ENCODE data around the gene C16orf92. TPM values are rescaled to one million over a fixed set of nuclear protein-coding genes. Genes with fewer than 3 reads are reported as not detected.
"Not testable (repeated sequence)": the region's sequence is repeated elsewhere in the genome, so short reads cannot be mapped to it uniquely, and the experiment has no call there.

C16orf92 gene
- total RNA-seq, 2 donors from 2014 or later, result not detected

GRCh38 chr16:30030841-30031413, 7.9 kb downstream of the C16orf92 start, which contains the start of gene TLCD3B:
Gene TLCD3B (minus strand): TSS chr16:30031271. CDS start chr16:30030527, 744 bp downstream.
- H3K9me3 ChIP-seq (ENCODE audit: control insufficient read depth, low read length, poor library complexity, severe bottlenecking), result no peaks in the 10 kb centered on the region
- ATAC-seq (no peak), DNase-seq (no peak)
- Mint-ChIP-seq H3K4me1 (peaks cover 14% of the 10 kb centered on the region), H3K27me3 (peaks cover 46% of the 10 kb centered on the region), H3K27ac (no peak within 1 kb of the TSS), H3K4me3 (peak within 1 kb of the TSS; percentile 74), H3K36me3 (ENCODE audit: low read depth) (peaks cover 10% of the 10 kb centered on the region)

- Mint-ChIP-seq H3K4me3 (no peak overlapping the region), H3K27ac (no peak overlapping the region), H3K4me1 (peaks cover 14% of the 10 kb centered on the region), H3K36me3 (ENCODE audit: low read depth) (peaks cover 10% of the 10 kb centered on the region), H3K27me3 (peaks cover 43% of the 10 kb centered on the region)
- ATAC-seq (no peak), DNase-seq (no peak)
- H3K9me3 ChIP-seq (ENCODE audit: control insufficient read depth, low read length, poor library complexity, severe bottlenecking), result no peaks in the 10 kb centered on the region
Measured at GRCh38 chr16:30031477-30031918, 8.5 kb downstream of the C16orf92 start.

- peaks cover 35% of the 10 kb centered on the region for H3K27me3 Mint-ChIP-seq
- DNase-seq (peak; percentile 39 to 49 (median 43)), ATAC-seq (peak; percentile 71)
- H3K4me3 Mint-ChIP-seq, result peak overlapping the region; percentile 55
- H3K36me3 Mint-ChIP-seq (ENCODE audit: low read depth), result peaks cover 10% of the 10 kb centered on the region
- H3K9me3 ChIP-seq (ENCODE audit: control insufficient read depth, low read length, poor library complexity, severe bottlenecking), result no peaks in the 10 kb centered on the region
- H3K4me1 Mint-ChIP-seq, result peaks cover 14% of the 10 kb centered on the region
- H3K27ac Mint-ChIP-seq, result no peak overlapping the region
Measured at GRCh38 chr16:30032083-30032819, 9.3 kb downstream of the C16orf92 start.

GRCh38 chr16:30033270-30033669, 10.3 kb downstream of the C16orf92 start:
- H3K27me3 Mint-ChIP-seq, result peaks cover 25% of the 10 kb centered on the region
- H3K36me3 Mint-ChIP-seq (ENCODE audit: low read depth), result peaks cover 2% of the 10 kb centered on the region
- H3K4me1 Mint-ChIP-seq, result peaks cover 8% of the 10 kb centered on the region
- peak; percentile 24 for ATAC-seq
- no peak overlapping the region for H3K4me3 Mint-ChIP-seq
- DNase-seq, result no peak
- H3K27ac Mint-ChIP-seq, result no peak overlapping the region
- H3K9me3 ChIP-seq (ENCODE audit: control insufficient read depth, low read length, poor library complexity, severe bottlenecking), result no peaks in the 10 kb centered on the region

GRCh38 chr16:30040221-30040620, 17.2 kb downstream of the C16orf92 start:
- Mint-ChIP-seq H3K36me3 (ENCODE audit: low read depth) (peaks cover under 1% of the 10 kb centered on the region), H3K4me1 (peaks cover under 1% of the 10 kb centered on the region), H3K4me3 (peak overlapping the region; percentile 63), H3K27ac (no peak overlapping the region), H3K27me3 (peaks cover 4% of the 10 kb centered on the region)
- ATAC-seq (no peak), DNase-seq (no peak)
- no peaks in the 10 kb centered on the region for H3K9me3 ChIP-seq (ENCODE audit: control insufficient read depth, low read length, poor library complexity, severe bottlenecking)

- ATAC-seq; H3K4me1 Mint-ChIP-seq; H3K36me3 Mint-ChIP-seq (ENCODE audit: low read depth); DNase-seq; H3K27me3 Mint-ChIP-seq; H3K4me3 Mint-ChIP-seq; H3K9me3 ChIP-seq (ENCODE audit: control insufficient read depth, low read length, poor library complexity, severe bottlenecking); H3K27ac Mint-ChIP-seq: not testable (repeated sequence)
Measured at GRCh38 chr16:30040690-30041089, 17.7 kb downstream of the C16orf92 start.

- Mint-ChIP-seq H3K4me1 (peaks cover 3% of the 10 kb centered on the region), H3K36me3 (ENCODE audit: low read depth) (peaks cover 2% of the 10 kb centered on the region), H3K4me3 (no peak overlapping the region), H3K27me3 (peaks cover 4% of the 10 kb centered on the region), H3K27ac (no peak overlapping the region)
- ATAC-seq (no peak), DNase-seq (no peak)
- no peaks in the 10 kb centered on the region for H3K9me3 ChIP-seq (ENCODE audit: control insufficient read depth, low read length, poor library complexity, severe bottlenecking)
Measured at GRCh38 chr16:30041841-30042240, 18.8 kb downstream of the C16orf92 start.

DNA sequence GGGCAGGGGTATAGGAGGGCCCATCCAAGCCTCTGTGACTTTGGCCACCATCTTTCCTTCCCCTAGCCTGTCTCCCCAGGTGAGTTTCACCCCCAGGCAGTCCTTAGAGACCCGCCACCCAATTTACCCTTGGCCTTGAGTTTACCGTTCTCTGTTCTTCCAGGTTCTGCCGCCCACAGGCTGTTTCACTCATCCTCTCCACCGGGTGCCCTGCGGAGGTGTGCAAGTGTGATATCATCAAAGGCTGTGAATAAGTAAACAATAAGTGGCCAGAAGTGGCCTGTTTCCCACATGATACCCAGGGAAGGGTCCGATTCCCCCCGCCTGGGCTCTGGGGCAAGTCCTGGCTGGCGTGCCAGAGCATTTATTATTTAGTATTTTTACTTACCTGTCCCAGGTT, 23.2 kb downstream of the C16orf92 start:
- Mint-ChIP-seq H3K36me3 (ENCODE audit: low read depth) (peaks cover 2% of the 10 kb centered on the region), H3K27me3 (no peaks in the 10 kb centered on the region), H3K4me1 (peaks cover 3% of the 10 kb centered on the region), H3K4me3 (no peak overlapping the region), H3K27ac (no peak overlapping the region)
- no peaks in the 10 kb centered on the region for H3K9me3 ChIP-seq (ENCODE audit: control insufficient read depth, low read length, poor library complexity, severe bottlenecking)
- no peak for DNase-seq
- ATAC-seq, result no peak

DNA sequence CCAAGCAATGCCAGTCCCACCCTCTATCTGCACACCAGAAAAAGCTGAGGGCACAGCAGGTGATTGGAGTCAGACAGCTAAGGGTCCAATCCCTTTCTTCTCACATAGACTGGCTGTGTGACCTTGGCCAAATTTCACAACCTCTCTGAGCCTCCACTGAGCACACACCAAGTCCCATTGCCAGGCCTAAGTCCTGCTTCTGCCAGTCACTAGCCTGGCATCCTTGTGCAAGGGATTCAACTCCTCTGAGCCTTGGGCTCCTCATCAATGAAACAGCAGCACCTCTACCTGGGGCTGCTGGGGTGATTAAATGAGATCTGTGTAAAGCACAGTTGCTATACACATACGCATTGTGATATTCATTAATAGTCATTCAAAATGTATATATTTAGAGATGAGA, 23.6 kb downstream of the C16orf92 start:
- DNase-seq (no peak), ATAC-seq (no peak)
- H3K9me3 ChIP-seq (ENCODE audit: control insufficient read depth, low read length, poor library complexity, severe bottlenecking), result no peaks in the 10 kb centered on the region
- H3K4me3 Mint-ChIP-seq, result no peak overlapping the region
- H3K36me3 Mint-ChIP-seq (ENCODE audit: low read depth), result peaks cover 2% of the 10 kb centered on the region
- no peak overlapping the region for H3K27ac Mint-ChIP-seq
- peaks cover 5% of the 10 kb centered on the region for H3K4me1 Mint-ChIP-seq
- no peaks in the 10 kb centered on the region for H3K27me3 Mint-ChIP-seq

DNA sequence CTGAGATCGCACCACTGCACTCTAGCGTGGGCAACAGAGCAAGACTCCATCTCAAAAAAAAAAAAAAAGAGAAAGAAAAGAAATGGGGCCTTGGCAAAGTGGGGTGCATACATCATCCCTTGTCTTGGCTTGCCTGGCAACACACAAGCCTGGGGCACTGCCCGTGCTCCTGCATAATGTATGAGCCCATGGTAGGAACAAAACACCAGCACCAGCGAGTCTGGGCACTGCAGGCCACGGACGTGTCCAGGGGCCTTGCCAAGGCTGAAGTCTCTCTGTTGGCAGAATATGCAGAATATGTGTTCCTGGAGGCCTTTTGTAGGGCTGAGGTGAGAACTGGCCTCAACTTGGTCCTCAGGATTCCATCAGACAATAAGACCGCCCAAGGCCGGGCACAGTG, 26.9 kb downstream of the C16orf92 start:
- ATAC-seq (no peak), DNase-seq (no peak)
- H3K36me3 Mint-ChIP-seq (ENCODE audit: low read depth), result peaks cover 2% of the 10 kb centered on the region
- H3K4me1 Mint-ChIP-seq, result peaks cover 11% of the 10 kb centered on the region
- H3K9me3 ChIP-seq (ENCODE audit: control insufficient read depth, low read length, poor library complexity, severe bottlenecking), result no peaks in the 10 kb centered on the region
- H3K27ac Mint-ChIP-seq, result no peak overlapping the region
- no peaks in the 10 kb centered on the region for H3K27me3 Mint-ChIP-seq
- no peak overlapping the region for H3K4me3 Mint-ChIP-seq

- H3K9me3 ChIP-seq (ENCODE audit: control insufficient read depth, low read length, poor library complexity, severe bottlenecking), result no peaks in the 10 kb centered on the region
- ATAC-seq (no peak), DNase-seq (no peak)
- peak overlapping the region; percentile 72 for H3K4me3 Mint-ChIP-seq
- H3K36me3 Mint-ChIP-seq (ENCODE audit: low read depth), result no peaks in the 10 kb centered on the region
- peak overlapping the region; percentile 59 for H3K27ac Mint-ChIP-seq
- H3K27me3 Mint-ChIP-seq, result no peaks in the 10 kb centered on the region
- H3K4me1 Mint-ChIP-seq, result peaks cover 12% of the 10 kb centered on the region
Measured at GRCh38 chr16:30051518-30051917, 28.5 kb downstream of the C16orf92 start.

GRCh38 chr16:30052671-30053372, 29.8 kb downstream of the C16orf92 start:
- Mint-ChIP-seq H3K36me3 (ENCODE audit: low read depth) (no peaks in the 10 kb centered on the region), H3K4me3 (peak overlapping the region; percentile 94), H3K27ac (peak overlapping the region; percentile 14), H3K27me3 (no peaks in the 10 kb centered on the region), H3K4me1 (peaks cover 14% of the 10 kb centered on the region)
- DNase-seq (peak; percentile 74 to 82 (median 77)), ATAC-seq (peak; percentile 77)
- no peaks in the 10 kb centered on the region for H3K9me3 ChIP-seq (ENCODE audit: control insufficient read depth, low read length, poor library complexity, severe bottlenecking)

DNA sequence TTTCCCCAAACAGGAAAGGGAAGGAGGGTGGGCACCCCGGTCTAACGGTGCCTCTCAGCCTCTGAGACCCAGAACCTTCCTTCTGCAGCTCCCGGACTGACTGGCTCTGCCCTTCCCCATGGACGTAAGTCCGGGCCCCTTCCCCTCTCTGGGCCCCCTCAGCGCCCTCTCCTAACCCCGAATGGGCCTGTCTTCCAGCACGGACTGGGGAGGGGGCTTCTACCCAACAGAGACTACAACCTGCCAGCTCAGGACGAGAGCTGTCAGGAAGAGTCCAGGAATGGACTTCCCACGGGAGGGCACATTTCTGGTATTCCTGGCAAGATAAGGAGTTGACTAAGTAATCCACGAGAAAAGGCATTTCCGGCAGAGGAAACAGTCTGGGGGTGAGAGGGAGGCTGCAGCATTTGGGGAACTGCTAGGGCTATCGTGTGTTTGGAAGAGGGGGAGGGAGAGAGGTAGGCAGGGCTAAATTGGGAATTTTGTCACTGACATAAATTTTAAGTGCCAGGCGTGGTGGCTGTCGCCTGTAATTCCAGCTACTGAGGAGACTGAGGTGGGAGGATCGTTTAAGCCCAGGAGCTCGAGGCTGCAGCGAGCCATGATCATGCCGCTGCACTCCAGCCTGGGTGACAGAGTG, 30.5 kb downstream of the C16orf92 start:
- ATAC-seq, result peak; percentile 16
- Mint-ChIP-seq H3K27me3 (no peaks in the 10 kb centered on the region), H3K4me1 (peaks cover 14% of the 10 kb centered on the region), H3K4me3 (peak overlapping the region; percentile 94), H3K36me3 (ENCODE audit: low read depth) (no peaks in the 10 kb centered on the region), H3K27ac (no peak overlapping the region)
- H3K9me3 ChIP-seq (ENCODE audit: control insufficient read depth, low read length, poor library complexity, severe bottlenecking), result no peaks in the 10 kb centered on the region
- no peak for DNase-seq

Measured in T-helper 17 cell (primary cell).